Measurements from ENCODE around the gene AP1M2.

GRCh38 chr19:10560154-10560553 is 27.0 kb downstream of the AP1M2 start:
- TF ChIP-seq EZH2 (IDR thresholded peaks at IDR 0.05) (no peak), POLR2AphosphoS5 (IDR thresholded peaks at IDR 0.05; ENCODE audit: borderline replicate concordance, low read depth, low read length) (no peak), FOXP2 (optimal IDR thresholded peaks at IDR 0.05; ENCODE audit: control extremely low read depth, extremely low read length, insufficient read depth) (no peak)
